NCI-H1092 (cell line): ENCODE results near the gene NFKBIB.

Experiments
- DNase-seq: peaks from one replicate; lab custom pipeline; 2025; lab: John Stamatoyannopoulos, UW

Gene NFKBIB

GRCh38 chr19:38958301-38958700 lies 58.5 kb downstream of the NFKBIB start:
- DNase-seq = no peak
